CD4-positive, alpha-beta memory T cell (primary cell): ENCODE results near the gene IQSEC3. TPM values are rescaled to one million over a fixed set of nuclear protein-coding genes. Genes with fewer than 3 reads are reported as not detected.
"Not testable (repeated sequence)": the region's sequence is repeated elsewhere in the genome, so short reads cannot be mapped to it uniquely, and the experiment has no call there.

ENCODE experiments used
- CTCF ChIA-PET: fragments of 350-600 bp; sonication (Branson Sonifier 250); formaldehyde crosslinking; loops from one replicate; lab custom pipeline; 2021; ENCODE audit warnings: inconsistent platforms; ENCODE audit not compliant: partially characterized antibody; lab: Charles Lee
- POLR2A ChIA-PET: fragments of 350-600 bp; sonication (Branson Sonifier 250); formaldehyde crosslinking; loops from one replicate; lab custom pipeline; 2021; ENCODE audit not compliant: partially characterized antibody; lab: Charles Lee
- DNase-seq, 5 donors: peaks; one replicate each; pipeline versions ENCODE4 v3.0.0 to v3.0.0-alpha.2; 2020 to 2022; ENCODE audit warnings: mixed read lengths in 1 of 5
- H3K27ac ChIP-seq: one replicate; pipeline ENCODE4 v1.7.0; 2013; ENCODE audit warnings: low read depth, low read length
- H3K27me3 ChIP-seq: 2 replicates; pipeline ENCODE4 v1.7.0; 2013; ENCODE audit warnings: mild to moderate bottlenecking, low read length, moderate library complexity; ENCODE audit not compliant: insufficient read depth
- H3K36me3 ChIP-seq: 2 replicates; pipeline ENCODE4 v1.7.0; 2013; ENCODE audit warnings: mild to moderate bottlenecking, low read length, moderate library complexity; ENCODE audit not compliant: insufficient read depth
- H3K4me1 ChIP-seq: 2 replicates; pipeline ENCODE4 v1.7.0; 2013; ENCODE audit warnings: mild to moderate bottlenecking, low read length, moderate library complexity; ENCODE audit not compliant: insufficient read depth
- H3K4me3 ChIP-seq, 2 donors: one replicate each; pipeline ENCODE4 v1.7.0; 2013; ENCODE audit warnings: low read length in 2 of 2, mild to moderate bottlenecking in 1 of 2
- H3K9me3 ChIP-seq, 2 donors: one replicate each; pipeline ENCODE4 v1.7.0; 2013; ENCODE audit warnings: low read length in 2 of 2, control low read depth in 1 of 2; ENCODE audit not compliant: control insufficient read depth in 1 of 2
- H3K27ac Mint-ChIP-seq, 7 donors: one replicate each; pipeline ENCODE4 v1.8.0; 2020 to 2021; ENCODE audit warnings: mixed read lengths in 7 of 7, mild to moderate bottlenecking in 6 of 7, inconsistent platforms in 3 of 7, moderate library complexity in 3 of 7
- H3K27me3 Mint-ChIP-seq, 2 donors: one replicate each; pipeline ENCODE4 v1.8.0; 2020 to 2021; ENCODE audit warnings: mixed read lengths in 2 of 2
- H3K36me3 Mint-ChIP-seq, 2 donors: one replicate each; pipeline ENCODE4 v1.8.0; 2020 to 2021; ENCODE audit warnings: mixed read lengths in 2 of 2, inconsistent platforms in 1 of 2, mild to moderate bottlenecking in 1 of 2
- H3K4me1 Mint-ChIP-seq, 4 donors: one replicate each; pipeline ENCODE4 v1.8.0; 2020 to 2021; ENCODE audit warnings: mixed read lengths in 4 of 4, mild to moderate bottlenecking in 1 of 4
- H3K4me3 Mint-ChIP-seq, 8 donors: one replicate each; pipeline ENCODE4 v1.8.0; 2020 to 2021; ENCODE audit warnings: mixed read lengths in 8 of 8, mild to moderate bottlenecking in 7 of 8, moderate library complexity in 6 of 8, inconsistent platforms in 3 of 8
- H3K9me3 Mint-ChIP-seq, 8 donors: one replicate each; pipeline ENCODE4 v1.8.0; 2020 to 2021; ENCODE audit warnings: mixed read lengths in 8 of 8, mild to moderate bottlenecking in 5 of 8, inconsistent platforms in 3 of 8, moderate library complexity in 1 of 8
- intact Hi-C: fragments of 100-400 bp; cut with micrococcal nuclease; formaldehyde crosslinking; loops from one replicate; pipeline ENCODE4 v1.15.1; 2023
- polyA plus RNA-seq, 2 donors: library from polyadenylated mRNA; unstranded; fragments of 300-500 nt; fragmentation: Illumina TruSeq; gene quantifications; one replicate each; pipeline ENCODE4 v1.2.3, GENCODE V29; 2021
- total RNA-seq, 2 experiments: library from RNA; stranded (reverse); gene quantifications; one replicate each; pipeline ENCODE4 v1.2.3, GENCODE V29; 2021

Gene IQSEC3
- total and polyA plus RNA-seq, 4 experiments from 2014 or later: 0.84 to 0.91 TPM; not detected in 2

DNA sequence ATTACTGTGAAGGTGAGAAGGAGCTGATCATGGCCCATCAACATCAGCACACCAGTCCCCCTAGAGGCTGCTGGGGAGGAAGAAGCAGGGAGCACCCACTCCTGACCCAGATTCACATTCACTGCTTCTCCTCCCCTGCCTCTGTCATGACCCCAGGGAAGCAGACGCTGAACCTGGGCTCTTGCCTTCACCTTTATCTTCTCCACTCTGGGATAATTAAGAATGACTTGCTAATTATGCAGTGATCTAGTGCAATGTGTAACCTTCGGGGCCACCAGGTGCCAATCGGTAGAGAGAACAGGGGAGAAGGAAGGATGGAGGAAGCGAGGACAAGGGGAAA lies 44.4 kb upstream of the IQSEC3 start:
- peaks cover 16% of the 10 kb centered on the region for H3K36me3 ChIP-seq
- Mint-ChIP-seq H3K27ac (peak overlapping the region in 6 of 7 donors; percentile 1 to 76 (median 30)), H3K9me3 (no peaks in the 10 kb centered on the region), H3K36me3 (peaks cover 16 to 27% of the 10 kb centered on the region in 2 donors), H3K4me1 (peaks cover 10 to 25% (median 19%) of the 10 kb centered on the region in 4 donors), H3K4me3 (no peak overlapping the region), H3K27me3 (no peaks in the 10 kb centered on the region)
- intact Hi-C loops: no loop called here
- H3K4me1 ChIP-seq: peaks cover 9% of the 10 kb centered on the region
- no peaks in the 10 kb centered on the region for H3K27me3 ChIP-seq
- ChIA-PET POLR2A (no interaction called here), CTCF (no interaction called here)
- H3K4me3 ChIP-seq: no peak overlapping the region
- H3K27ac ChIP-seq: no peak overlapping the region
- no peak for DNase-seq
- no peaks in the 10 kb centered on the region for H3K9me3 ChIP-seq

DNA sequence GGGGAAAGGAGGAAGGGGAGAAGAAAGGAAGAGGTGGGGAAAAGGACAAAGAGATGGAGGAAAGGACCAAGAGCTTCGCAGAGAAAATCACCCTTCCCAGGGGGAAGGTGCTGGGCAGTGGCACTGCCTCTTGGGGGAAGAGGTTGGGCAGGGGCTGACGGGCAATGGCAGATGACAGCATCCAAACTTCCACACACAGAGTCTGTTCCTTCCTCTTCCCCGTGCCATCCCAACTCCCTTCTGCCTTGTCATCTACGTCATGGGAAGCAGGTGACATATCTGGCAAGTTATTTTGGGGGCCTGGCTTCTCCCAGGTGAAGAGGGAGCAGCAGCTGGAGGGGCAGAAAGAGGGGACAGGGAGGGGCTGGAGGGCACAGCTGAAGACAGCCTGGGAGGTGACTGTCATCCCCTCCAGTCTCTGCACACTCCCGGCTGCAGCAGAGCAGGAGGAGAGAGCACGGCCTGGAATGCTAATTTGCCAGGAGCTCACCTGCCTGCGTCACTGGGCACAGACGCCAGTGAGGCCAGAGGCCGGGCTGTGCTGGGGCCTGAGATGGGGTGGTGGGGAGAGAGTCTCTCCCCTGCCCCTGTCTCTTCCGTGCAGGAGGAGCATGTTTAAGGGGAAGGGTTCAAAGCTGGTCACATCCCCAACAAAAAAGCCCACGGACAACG lies 43.9 kb upstream of the IQSEC3 start:
- CTCF ChIA-PET: no interaction called here
- Mint-ChIP-seq H3K4me1 (peaks cover 10 to 25% (median 19%) of the 10 kb centered on the region in 4 donors), H3K27me3 (no peaks in the 10 kb centered on the region), H3K9me3 (no peaks in the 10 kb centered on the region), H3K27ac (peak overlapping the region in 5 of 7 donors; percentile 1 to 76 (median 43)), H3K36me3 (peaks cover 16 to 27% of the 10 kb centered on the region in 2 donors), H3K4me3 (no peak overlapping the region)
- Histone ChIP-seq H3K27ac (no peak overlapping the region), H3K36me3 (peaks cover 16% of the 10 kb centered on the region), H3K4me1 (peaks cover 9% of the 10 kb centered on the region), H3K4me3 (no peak overlapping the region), H3K9me3 (no peaks in the 10 kb centered on the region), H3K27me3 (no peaks in the 10 kb centered on the region)
- intact Hi-C loops: no loop called here
- DNase-seq: no peak
- POLR2A ChIA-PET: no interaction called here

- H3K36me3 Mint-ChIP-seq, H3K4me3 Mint-ChIP-seq, POLR2A ChIA-PET, H3K27me3 Mint-ChIP-seq, H3K4me3 ChIP-seq, DNase-seq, H3K27ac ChIP-seq, CTCF ChIA-PET, intact Hi-C loops, H3K9me3 ChIP-seq, H3K27ac Mint-ChIP-seq, H3K4me1 ChIP-seq, H3K4me1 Mint-ChIP-seq, H3K36me3 ChIP-seq, H3K9me3 Mint-ChIP-seq, H3K27me3 ChIP-seq: not testable (repeated sequence)
These were observed 38.7 kb upstream of the IQSEC3 start for GRCh38 chr12:27904-28303.

DNA sequence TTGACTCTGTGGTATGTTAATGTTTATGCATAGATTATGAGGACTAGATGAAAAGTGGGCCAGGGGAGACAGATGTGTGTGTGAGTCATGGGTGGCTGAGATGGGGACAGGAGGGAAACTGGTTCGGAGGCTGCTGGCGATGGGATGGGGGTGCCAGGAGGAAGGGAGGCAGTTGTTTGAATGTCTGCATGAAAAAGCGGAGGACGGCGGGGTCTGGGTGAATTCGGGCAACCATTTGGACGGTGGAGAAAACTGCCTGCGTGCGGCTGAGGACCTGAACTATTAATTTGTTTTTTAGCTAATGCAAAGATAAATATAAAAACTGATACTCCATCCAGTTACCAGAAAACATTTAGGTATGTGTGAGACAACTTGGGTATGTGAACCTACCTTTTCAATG lies 27.8 kb upstream of the IQSEC3 start:
- H3K36me3 ChIP-seq, H3K27ac ChIP-seq, POLR2A ChIA-PET, H3K9me3 ChIP-seq, H3K4me3 Mint-ChIP-seq, H3K4me3 ChIP-seq, DNase-seq, H3K4me1 ChIP-seq, H3K27me3 Mint-ChIP-seq, H3K27me3 ChIP-seq, H3K9me3 Mint-ChIP-seq, H3K36me3 Mint-ChIP-seq, H3K4me1 Mint-ChIP-seq, CTCF ChIA-PET, intact Hi-C loops, H3K27ac Mint-ChIP-seq: not testable (repeated sequence)

DNA sequence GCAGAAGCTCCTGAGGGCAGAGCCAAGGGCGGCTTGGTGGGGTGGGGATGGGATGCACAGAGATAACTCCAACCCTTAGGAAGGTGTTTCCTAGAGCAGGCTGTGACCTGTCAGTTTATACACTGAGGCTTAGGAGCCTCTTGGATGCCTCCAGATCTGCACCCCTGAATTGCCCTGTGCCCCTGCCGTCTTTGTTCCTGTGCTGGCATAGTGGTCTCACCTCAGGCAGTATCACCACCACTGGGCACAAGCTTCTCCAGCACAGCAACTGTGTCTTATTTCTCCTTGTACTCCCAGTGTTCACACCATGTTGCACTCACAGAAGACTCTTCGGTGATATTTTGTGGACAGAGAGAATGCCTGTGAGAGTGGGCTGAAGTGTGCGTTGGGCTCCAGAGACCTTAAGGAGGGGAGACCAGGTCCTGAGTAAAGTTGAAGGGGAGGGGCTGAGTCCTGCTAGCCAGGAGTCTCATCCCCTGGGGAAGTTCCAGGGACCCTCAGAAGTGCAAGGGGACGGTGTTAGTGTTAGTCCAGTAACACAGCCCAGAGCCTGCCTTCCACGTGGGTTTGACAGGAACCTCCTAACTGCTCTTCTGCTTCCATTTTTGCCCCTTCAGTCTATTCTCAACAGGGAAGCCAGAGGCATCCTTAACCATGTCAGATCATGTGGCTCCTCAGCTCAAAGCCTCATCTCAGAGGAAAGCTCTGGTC lies 26.9 kb upstream of the IQSEC3 start:
- H3K4me1 Mint-ChIP-seq, CTCF ChIA-PET, H3K36me3 Mint-ChIP-seq: not testable (repeated sequence)

GRCh38 chr12:44352-44751 lies 22.2 kb upstream of the IQSEC3 start:
- H3K27me3 ChIP-seq, H3K4me3 ChIP-seq, H3K27ac Mint-ChIP-seq, POLR2A ChIA-PET, H3K4me1 ChIP-seq, H3K4me3 Mint-ChIP-seq, H3K27ac ChIP-seq, CTCF ChIA-PET, DNase-seq, H3K9me3 Mint-ChIP-seq, intact Hi-C loops, H3K9me3 ChIP-seq, H3K4me1 Mint-ChIP-seq, H3K36me3 Mint-ChIP-seq, H3K36me3 ChIP-seq: not testable (repeated sequence)
- peaks cover 16 to 35% of the 10 kb centered on the region in 2 donors for H3K27me3 Mint-ChIP-seq

More for the DNA sequence above, 26.9 kb upstream of the IQSEC3 start:
- POLR2A ChIA-PET, H3K27me3 ChIP-seq, H3K4me3 Mint-ChIP-seq, H3K4me3 ChIP-seq, DNase-seq, H3K9me3 ChIP-seq, H3K27me3 Mint-ChIP-seq, H3K4me1 ChIP-seq, H3K27ac ChIP-seq, intact Hi-C loops, H3K36me3 ChIP-seq, H3K27ac Mint-ChIP-seq, H3K9me3 Mint-ChIP-seq: not testable (repeated sequence)

- H3K27ac Mint-ChIP-seq, CTCF ChIA-PET, H3K4me1 ChIP-seq, H3K9me3 ChIP-seq, H3K4me3 Mint-ChIP-seq, H3K27me3 ChIP-seq, H3K4me1 Mint-ChIP-seq, intact Hi-C loops, H3K36me3 ChIP-seq, H3K36me3 Mint-ChIP-seq, POLR2A ChIA-PET, H3K27ac ChIP-seq, H3K9me3 Mint-ChIP-seq, H3K4me3 ChIP-seq, DNase-seq: not testable (repeated sequence)
- H3K27me3 Mint-ChIP-seq: peaks cover 19 to 31% of the 10 kb centered on the region in 2 donors
These were observed 21.2 kb upstream of the IQSEC3 start for GRCh38 chr12:45235-45990.
